Measurements from ENCODE around the gene SEPTIN3.
"Not testable (repeated sequence)": the region's sequence is repeated elsewhere in the genome, so short reads cannot be mapped to it uniquely, and the experiment has no call there.

SEPTIN3 gene

DNA sequence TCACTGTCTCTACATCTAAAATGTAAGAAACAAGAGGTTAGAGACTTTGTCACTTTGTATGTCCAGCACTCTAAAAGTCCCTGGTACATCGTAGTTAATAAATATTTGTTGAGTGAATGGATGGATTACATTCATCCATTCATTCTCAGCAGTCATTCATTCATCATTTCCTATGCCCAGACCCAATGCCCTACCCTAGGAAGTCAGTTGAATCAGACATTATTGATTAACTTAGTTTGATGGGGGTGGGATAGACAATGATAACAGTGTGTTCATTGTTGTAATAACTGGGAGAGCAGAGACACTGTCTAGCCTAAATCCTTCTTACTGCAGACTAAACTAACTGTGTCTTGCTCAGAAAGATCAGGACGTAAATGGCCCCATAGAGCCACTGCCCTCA lies 21.1 kb upstream of the SEPTIN3 start:
- ChIA-PET POLR2A (interaction anchor here (1.1 kb wide), 1 partner anchor 9 kb away, joined by 3 read pairs; no protein-coding TSS in a partner anchor), CTCF (interaction anchor here (1.4 to 8.2 kb wide), 8 partner anchors 9 to 251 kb away, joined by 3 to 53 read pairs (median 6); partner anchors contain the start of genes MEI1, NDUFA6 and TNFRSF13C)
- TF ChIP-seq CTCF (IDR thresholded peaks at IDR 0.05; ENCODE audit: control extremely low read depth, extremely low read depth, low read depth, missing control alignments): no peak
- DNase-seq (ENCODE audit: extremely low spot score): no peak

- ChIA-PET POLR2A (interaction anchor here (1.1 kb wide), 1 partner anchor 9 kb away, joined by 3 read pairs; no protein-coding TSS in a partner anchor), CTCF (interaction anchor here (1.4 to 8.2 kb wide), 9 partner anchors 8 to 251 kb away, joined by 3 to 53 read pairs (median 5); partner anchors contain the start of genes MEI1 and TNFRSF13C)
- DNase-seq (ENCODE audit: extremely low spot score): not testable (repeated sequence)
Observed at GRCh38 chr22:41948928-41949296, 20.3 kb upstream of the SEPTIN3 start.

GRCh38 chr22:41949297-41949965 lies 19.8 kb upstream of the SEPTIN3 start:
- DNase-seq (ENCODE audit: extremely low spot score): no peak
- CTCF ChIA-PET: interaction anchor here (1.2 to 8.2 kb wide), 11 partner anchors 8 to 524 kb away, joined by 3 to 53 read pairs (median 5); partner anchors contain the start of gene MEI1
- no peak for TF ChIP-seq CTCF (IDR thresholded peaks at IDR 0.05; ENCODE audit: control extremely low read depth, extremely low read depth, low read depth, missing control alignments)
- POLR2A ChIA-PET: interaction anchor here (0.7 to 1.1 kb wide), 2 partner anchors 10 to 48 kb away, joined by 3 to 5 read pairs; no protein-coding TSS in a partner anchor

GRCh38 chr22:41951898-41952474 lies 17.3 kb upstream of the SEPTIN3 start, which contains the start of gene SMIM45:
SMIM45 (plus strand) TSS chr22:41952150.
- ChIA-PET POLR2A (no interaction called here), CTCF (interaction anchor here (1.0 to 8.2 kb wide), 4 partner anchors 11 to 255 kb away, joined by 3 to 53 read pairs (median 14); partner anchors contain the start of gene MEI1)
- DNase-seq (ENCODE audit: extremely low spot score): no peak
- no peak for TF ChIP-seq CTCF (IDR thresholded peaks at IDR 0.05; ENCODE audit: control extremely low read depth, extremely low read depth, low read depth, missing control alignments)

DNA sequence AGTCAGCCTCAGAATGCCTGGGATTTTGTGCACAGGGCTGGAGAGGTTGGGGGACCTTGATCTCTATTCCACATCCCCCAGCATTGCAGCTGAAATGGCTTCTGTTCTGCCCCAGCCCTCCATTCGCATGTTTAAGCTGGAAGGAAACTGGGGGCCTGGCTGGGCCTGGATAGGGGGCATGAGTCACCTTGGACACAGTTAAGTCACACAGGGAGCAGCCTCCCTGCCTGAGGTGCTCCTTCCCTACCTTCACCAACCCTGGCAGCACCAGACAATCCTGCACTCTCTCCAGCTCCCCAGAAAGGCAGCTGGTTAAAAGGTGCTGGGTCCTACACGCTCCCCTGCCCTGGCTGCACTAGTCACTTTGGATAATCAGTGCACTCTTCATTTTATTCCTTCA lies 16.5 kb upstream of the SEPTIN3 start:
- no peak for DNase-seq (ENCODE audit: extremely low spot score)
- TF ChIP-seq CTCF (IDR thresholded peaks at IDR 0.05; ENCODE audit: control extremely low read depth, extremely low read depth, low read depth, missing control alignments): no peak
- CTCF ChIA-PET: interaction anchor here (1.0 to 8.2 kb wide), 5 partner anchors 12 to 255 kb away, joined by 3 to 53 read pairs (median 3); partner anchors contain the start of gene MEI1
- POLR2A ChIA-PET: no interaction called here

DNA sequence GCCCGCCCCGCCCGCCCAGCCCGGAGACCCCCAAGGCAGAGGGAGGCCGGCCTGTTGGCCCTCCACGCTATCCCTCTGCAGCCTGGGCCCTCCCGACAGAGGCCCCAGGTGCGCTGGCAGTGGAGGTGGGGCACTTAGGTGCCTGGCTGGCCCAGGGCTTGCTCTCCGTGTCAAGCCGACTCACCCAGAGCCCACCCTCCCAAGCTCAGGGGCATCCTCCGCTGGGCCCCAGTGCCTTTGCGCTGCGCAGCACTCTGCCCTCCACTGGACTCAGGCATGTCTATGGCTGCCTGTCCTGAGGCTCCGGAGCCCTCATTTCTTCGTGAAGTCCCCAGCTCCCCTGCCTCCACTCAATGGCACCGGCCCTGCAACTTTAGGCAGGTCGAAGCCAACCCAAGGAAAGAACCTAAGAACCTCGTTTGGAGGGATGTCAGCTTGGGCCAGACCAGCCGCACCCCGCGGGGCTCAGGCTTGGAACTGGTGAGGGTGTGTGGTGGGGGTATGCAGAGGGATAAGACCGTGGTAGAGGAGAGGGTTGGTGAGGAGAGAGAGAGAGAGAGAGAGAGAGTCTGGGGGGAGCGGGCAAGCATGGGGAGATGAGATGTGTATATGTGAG lies 11.2 kb upstream of the SEPTIN3 start:
- POLR2A ChIA-PET: no interaction called here
- no peak for DNase-seq (ENCODE audit: extremely low spot score)
- CTCF ChIA-PET: interaction anchor here (0.7 to 2.7 kb wide), 12 partner anchors 8 to 497 kb away, joined by 3 to 13 read pairs (median 4); partner anchors contain the start of gene CENPM
- TF ChIP-seq CTCF (IDR thresholded peaks at IDR 0.05; ENCODE audit: control extremely low read depth, extremely low read depth, low read depth, missing control alignments): no peak
